ENCODE results near the gene ARHGAP26. TPM values are rescaled to one million over a fixed set of nuclear protein-coding genes. Genes with fewer than 3 reads are reported as not detected.

ARHGAP26 gene
- total RNA-seq, 1 experiment from 2014 or later = 79.8 TPM

DNA sequence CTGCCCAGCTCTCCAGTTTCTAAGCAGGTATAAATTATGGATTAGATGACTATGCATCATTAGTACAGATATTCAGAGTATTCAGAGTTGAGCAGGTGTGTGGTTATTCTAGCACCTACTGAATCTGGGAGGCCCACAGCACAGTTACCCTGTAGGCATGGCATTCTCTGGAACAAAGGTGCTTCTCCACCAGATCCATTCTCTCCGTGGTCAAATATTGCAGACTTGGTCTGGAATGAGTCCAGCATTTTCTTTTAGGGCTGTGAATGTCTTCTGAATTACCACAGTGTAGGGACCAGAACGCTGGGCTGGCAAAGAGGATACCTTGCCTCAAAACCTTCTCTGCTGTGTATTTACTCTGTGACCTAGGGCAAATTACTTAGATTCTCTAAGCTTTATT, 116.8 kb downstream of the ARHGAP26 start:
- no peak overlapping the region for H3K27ac Mint-ChIP-seq (ENCODE audit: unreplicated experiment)
- no peaks in the 10 kb centered on the region for H3K9me3 ChIP-seq
- H3K9me3 Mint-ChIP-seq (ENCODE audit: unreplicated experiment) = no peaks in the 10 kb centered on the region
- no peak overlapping the region for H3K4me3 ChIP-seq (ENCODE audit: low read depth, low read length)
- POLR2A ChIA-PET = no interaction called here
- no peak overlapping the region for H3K4me3 Mint-ChIP-seq (ENCODE audit: unreplicated experiment)
- H3K36me3 ChIP-seq (ENCODE audit: control insufficient read depth, insufficient read depth, low read length) = no peaks in the 10 kb centered on the region; the same call in none of the 2 replicates
- no peaks in the 10 kb centered on the region for H3K27me3 ChIP-seq (replicated peaks; ENCODE audit: control insufficient read depth, insufficient read depth, low read length)
- CTCF ChIA-PET = interaction anchor here (0.8 to 0.9 kb wide), 2 partner anchors 116 to 188 kb away, joined by 3 read pairs; no protein-coding TSS in a partner anchor
- H3K27me3 Mint-ChIP-seq (ENCODE audit: insufficient read depth, unreplicated experiment) = no peaks in the 10 kb centered on the region
- peaks cover 15% of the 10 kb centered on the region for H3K4me1 Mint-ChIP-seq (ENCODE audit: low read depth, unreplicated experiment)
- no peak for DNase-seq
- TF ChIP-seq, protein P1, sequence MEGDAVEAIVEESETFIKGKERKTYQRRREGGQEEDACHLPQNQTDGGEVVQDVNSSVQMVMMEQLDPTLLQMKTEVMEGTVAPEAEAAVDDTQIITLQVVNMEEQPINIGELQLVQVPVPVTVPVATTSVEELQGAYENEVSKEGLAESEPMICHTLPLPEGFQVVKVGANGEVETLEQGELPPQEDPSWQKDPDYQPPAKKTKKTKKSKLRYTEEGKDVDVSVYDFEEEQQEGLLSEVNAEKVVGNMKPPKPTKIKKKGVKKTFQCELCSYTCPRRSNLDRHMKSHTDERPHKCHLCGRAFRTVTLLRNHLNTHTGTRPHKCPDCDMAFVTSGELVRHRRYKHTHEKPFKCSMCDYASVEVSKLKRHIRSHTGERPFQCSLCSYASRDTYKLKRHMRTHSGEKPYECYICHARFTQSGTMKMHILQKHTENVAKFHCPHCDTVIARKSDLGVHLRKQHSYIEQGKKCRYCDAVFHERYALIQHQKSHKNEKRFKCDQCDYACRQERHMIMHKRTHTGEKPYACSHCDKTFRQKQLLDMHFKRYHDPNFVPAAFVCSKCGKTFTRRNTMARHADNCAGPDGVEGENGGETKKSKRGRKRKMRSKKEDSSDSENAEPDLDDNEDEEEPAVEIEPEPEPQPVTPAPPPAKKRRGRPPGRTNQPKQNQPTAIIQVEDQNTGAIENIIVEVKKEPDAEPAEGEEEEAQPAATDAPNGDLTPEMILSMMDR (IDR thresholded peaks at IDR 0.05; ENCODE audit: insufficient read depth in 1 of 2, low read depth in 1 of 2, low read length in 1 of 2, severe bottlenecking in 1 of 2, unreplicated experiment in 1 of 2) = no peak
- no TSS peak for BruUV-seq (replicated peaks)
- peaks cover 26% of the 10 kb centered on the region for H3K4me1 ChIP-seq
- H3K36me3 Mint-ChIP-seq (ENCODE audit: insufficient read depth, unreplicated experiment) = peaks cover 53% of the 10 kb centered on the region
- intact Hi-C loops (cut with micrococcal nuclease; ENCODE audit: unreplicated experiment) = loop anchor here (5.0 kb wide), 1 partner anchor 230 kb away; no protein-coding TSS in a partner anchor

DNA sequence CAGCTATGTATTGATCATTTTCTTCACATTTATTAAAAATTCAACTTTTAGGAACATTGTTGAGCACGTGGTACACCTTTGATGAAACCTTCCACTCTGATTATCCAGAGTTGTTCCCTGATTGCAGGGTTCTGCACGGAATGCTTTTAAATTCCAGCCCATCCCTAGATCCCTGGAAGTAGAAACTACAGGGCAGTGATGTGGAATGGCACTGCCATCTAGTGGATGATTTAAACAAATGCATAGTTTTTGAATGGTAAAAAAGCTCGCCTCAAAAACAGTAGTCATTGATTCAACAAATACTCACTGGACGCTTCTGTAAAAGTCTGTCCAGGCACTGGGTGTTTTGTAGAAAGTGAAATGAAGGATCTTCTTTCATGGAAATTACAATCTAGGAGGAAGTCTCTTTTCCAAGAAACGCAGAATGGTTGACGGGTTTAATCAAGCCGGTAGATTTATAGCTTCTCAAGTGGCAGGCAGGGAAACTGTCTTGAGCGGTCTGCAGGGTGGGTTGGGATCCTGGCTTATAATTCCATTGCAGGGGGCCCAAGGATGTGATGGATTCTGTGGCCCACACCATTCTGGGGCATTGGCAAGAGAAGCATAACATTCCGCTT, 118.4 kb downstream of the ARHGAP26 start:
- H3K27me3 Mint-ChIP-seq (ENCODE audit: insufficient read depth, unreplicated experiment) = no peaks in the 10 kb centered on the region
- Histone ChIP-seq H3K9me3 (no peaks in the 10 kb centered on the region), H3K27me3 (replicated peaks; ENCODE audit: control insufficient read depth, insufficient read depth, low read length) (no peaks in the 10 kb centered on the region), H3K4me3 (ENCODE audit: low read depth, low read length) (no peak overlapping the region), H3K36me3 (ENCODE audit: control insufficient read depth, insufficient read depth, low read length) (no peaks in the 10 kb centered on the region; the same call in none of the 2 replicates), H3K4me1 (peaks cover 17% of the 10 kb centered on the region)
- TF ChIP-seq, protein P1 (IDR thresholded peaks at IDR 0.05; ENCODE audit: insufficient read depth in 1 of 2, low read depth in 1 of 2, low read length in 1 of 2, severe bottlenecking in 1 of 2, unreplicated experiment in 1 of 2) = peak; percentile 68 to 69
- peak; percentile 54 to 59 for DNase-seq
- H3K4me3 Mint-ChIP-seq (ENCODE audit: unreplicated experiment) = no peak overlapping the region
- ChIA-PET CTCF (interaction anchor here (0.6 to 2.5 kb wide), 26 partner anchors 8 to 736 kb away, joined by 3 to 37 read pairs (median 4); partner anchors contain the start of gene ARHGAP26), POLR2A (no interaction called here)
- H3K27ac Mint-ChIP-seq (ENCODE audit: unreplicated experiment) = no peak overlapping the region
- peaks cover 46% of the 10 kb centered on the region for H3K36me3 Mint-ChIP-seq (ENCODE audit: insufficient read depth, unreplicated experiment)
- H3K9me3 Mint-ChIP-seq (ENCODE audit: unreplicated experiment) = no peaks in the 10 kb centered on the region
- peaks cover 7% of the 10 kb centered on the region for H3K4me1 Mint-ChIP-seq (ENCODE audit: low read depth, unreplicated experiment)
- intact Hi-C loops (cut with micrococcal nuclease; ENCODE audit: unreplicated experiment) = loop anchor here (1.0 to 5.0 kb wide), 3 partner anchors 140 to 231 kb away; no protein-coding TSS in a partner anchor
- BruUV-seq (replicated peaks) = no TSS peak

DNA sequence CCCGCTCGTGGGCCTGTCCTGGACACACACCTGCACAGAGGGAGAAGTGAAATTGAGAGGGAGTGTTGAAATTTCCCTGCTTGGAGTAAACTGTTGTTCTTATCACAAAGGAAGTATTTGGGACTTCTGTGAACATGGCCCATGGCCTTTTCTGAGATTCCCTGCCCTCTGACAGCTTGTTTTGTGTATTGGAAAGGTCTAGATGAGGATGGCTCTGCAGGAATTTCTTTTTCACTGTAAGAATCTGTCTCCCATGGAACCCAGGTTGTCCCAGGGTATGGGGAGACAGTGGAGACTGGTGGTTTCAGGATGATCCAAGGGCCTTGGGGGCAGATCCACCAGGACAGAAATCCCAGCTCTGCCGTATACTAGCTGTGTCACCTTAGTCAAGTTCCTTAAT, 121.8 kb downstream of the ARHGAP26 start:
- no peak for DNase-seq
- H3K4me3 Mint-ChIP-seq (ENCODE audit: unreplicated experiment) = no peak overlapping the region
- TF ChIP-seq, protein P1 (IDR thresholded peaks at IDR 0.05; ENCODE audit: insufficient read depth in 1 of 2, low read depth in 1 of 2, low read length in 1 of 2, severe bottlenecking in 1 of 2, unreplicated experiment in 1 of 2) = no peak
- no peak overlapping the region for H3K27ac Mint-ChIP-seq (ENCODE audit: unreplicated experiment)
- no peaks in the 10 kb centered on the region for H3K9me3 Mint-ChIP-seq (ENCODE audit: unreplicated experiment)
- no TSS peak for BruUV-seq (replicated peaks)
- intact Hi-C loops (cut with micrococcal nuclease; ENCODE audit: unreplicated experiment) = no loop called here
- peaks cover 13% of the 10 kb centered on the region for H3K4me1 ChIP-seq
- no peaks in the 10 kb centered on the region for H3K27me3 ChIP-seq (replicated peaks; ENCODE audit: control insufficient read depth, insufficient read depth, low read length)
- peaks cover 38% of the 10 kb centered on the region for H3K36me3 Mint-ChIP-seq (ENCODE audit: insufficient read depth, unreplicated experiment)
- H3K4me3 ChIP-seq (ENCODE audit: low read depth, low read length) = no peak overlapping the region
- ChIA-PET POLR2A (no interaction called here), CTCF (no interaction called here)
- no peaks in the 10 kb centered on the region for H3K36me3 ChIP-seq (ENCODE audit: control insufficient read depth, insufficient read depth, low read length)
- peaks cover 20% of the 10 kb centered on the region for H3K4me1 Mint-ChIP-seq (ENCODE audit: low read depth, unreplicated experiment)
- H3K27me3 Mint-ChIP-seq (ENCODE audit: insufficient read depth, unreplicated experiment) = no peaks in the 10 kb centered on the region
- no peaks in the 10 kb centered on the region for H3K9me3 ChIP-seq
